ENCODE measurements around the gene HDAC6.

DNA sequence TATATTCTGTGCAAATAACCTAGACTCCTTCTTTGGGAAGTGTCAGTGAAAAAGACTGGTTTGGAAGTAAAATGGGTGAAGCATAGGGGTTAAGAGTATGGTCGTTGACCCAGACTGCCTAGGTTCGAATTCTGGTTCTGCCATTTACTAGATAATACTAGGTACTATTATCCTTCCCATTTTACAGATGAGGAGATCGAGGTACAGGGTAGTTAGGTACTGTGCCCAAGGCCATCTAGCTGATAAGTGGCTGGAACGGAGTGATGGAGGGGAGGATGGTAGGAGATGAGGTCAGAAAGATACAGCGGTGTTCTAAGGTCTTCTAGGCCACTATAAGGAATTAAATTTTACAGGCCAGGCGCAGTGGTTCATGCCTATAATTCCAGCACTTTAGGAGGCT is 29.3 kb upstream of the HDAC6 start:
- TF ChIP-seq MTA2 (IDR thresholded peaks at IDR 0.05; ENCODE audit: low read depth) (no peak), RAD21 (IDR thresholded peaks at IDR 0.05; ENCODE audit: insufficient read depth, low read depth, low read length) (no peak), CBX5 (IDR thresholded peaks at IDR 0.05; ENCODE audit: low read depth) (no peak), POLR2A (IDR thresholded peaks at IDR 0.05; ENCODE audit: low read depth, low read length) (no peak), SIN3A (IDR thresholded peaks at IDR 0.05; ENCODE audit: low read depth, low read length) (no peak), SPI1 (IDR thresholded peaks at IDR 0.05; ENCODE audit: borderline replicate concordance, insufficient read depth, low read depth, low read length) (no peak), YBX1 (IDR thresholded peaks at IDR 0.05) (no peak), ZNF274 (IDR thresholded peaks at IDR 0.05; ENCODE audit: insufficient read depth, insufficient read length) (no peak), ZNF384 (IDR thresholded peaks at IDR 0.05; ENCODE audit: borderline replicate concordance, low read depth, low read length) (no peak), JUND (IDR thresholded peaks at IDR 0.05; ENCODE audit: low read depth, low read length) (no peak), EZH2 (IDR thresholded peaks at IDR 0.05; ENCODE audit: borderline replicate concordance, control insufficient read depth, low read depth, low read length) (no peak)
